ENCODE results near the gene TBC1D7. TPM values are rescaled to one million over a fixed set of nuclear protein-coding genes. Genes with fewer than 3 reads are reported as not detected.

Gene TBC1D7
- total RNA-seq, 4 donors from 2014 or later = 5.7 to 14.9 (median 6.6) TPM

DNA sequence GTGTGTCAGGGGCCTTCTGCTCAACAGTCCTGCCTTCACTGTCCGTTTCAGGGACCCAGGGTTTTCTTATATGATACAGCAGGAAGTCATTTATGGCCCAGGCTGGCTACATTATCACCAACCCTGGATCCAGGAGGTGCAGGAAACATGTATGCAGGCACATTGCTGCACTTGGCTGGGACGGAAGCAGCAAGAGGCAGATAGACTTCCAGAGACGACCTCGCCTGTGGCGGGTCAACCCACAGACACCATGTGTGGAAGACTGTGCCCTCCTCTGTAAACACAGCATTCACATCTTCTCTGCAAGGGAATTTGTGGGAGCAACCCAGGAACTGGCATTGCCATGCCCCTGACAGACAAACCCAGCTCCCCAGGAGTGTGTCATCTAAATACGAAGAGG lies 43.7 kb downstream of the TBC1D7 start:
- no peaks in the 10 kb centered on the region for H3K4me1 ChIP-seq

DNA sequence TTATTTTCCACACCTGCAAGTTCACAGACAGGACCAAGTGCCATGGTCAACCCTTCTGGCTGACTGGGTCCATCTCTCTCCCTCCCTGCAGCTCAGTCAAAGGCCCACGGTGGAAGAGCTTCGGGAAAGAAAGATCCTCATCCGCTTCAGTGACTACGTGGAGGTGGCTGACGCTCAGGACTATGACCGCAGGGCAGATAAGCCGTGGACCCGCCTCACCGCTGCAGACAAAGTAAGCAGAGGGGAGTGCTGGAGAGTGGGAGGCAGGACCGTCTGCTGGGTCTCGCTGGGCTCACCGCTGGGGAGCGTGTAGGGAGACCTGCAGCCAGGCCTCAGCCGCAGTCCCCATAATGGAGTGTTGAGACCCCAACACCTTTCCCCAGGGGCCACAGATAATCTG lies 45.0 kb downstream of the TBC1D7 start:
- Histone ChIP-seq H3K9me3 (peaks cover 0 to 7% (median 3%) of the 10 kb centered on the region in 3 donors), H3K4me1 (no peaks in the 10 kb centered on the region), H3K36me3 (no peaks in the 10 kb centered on the region), H3K27me3 (no peaks in the 10 kb centered on the region), H3K4me3 (no peak overlapping the region), H3K27ac (no peak overlapping the region)
- no peak for TF ChIP-seq POLR2A (IDR thresholded peaks at IDR 0.05)
- TF ChIP-seq, protein P1, sequence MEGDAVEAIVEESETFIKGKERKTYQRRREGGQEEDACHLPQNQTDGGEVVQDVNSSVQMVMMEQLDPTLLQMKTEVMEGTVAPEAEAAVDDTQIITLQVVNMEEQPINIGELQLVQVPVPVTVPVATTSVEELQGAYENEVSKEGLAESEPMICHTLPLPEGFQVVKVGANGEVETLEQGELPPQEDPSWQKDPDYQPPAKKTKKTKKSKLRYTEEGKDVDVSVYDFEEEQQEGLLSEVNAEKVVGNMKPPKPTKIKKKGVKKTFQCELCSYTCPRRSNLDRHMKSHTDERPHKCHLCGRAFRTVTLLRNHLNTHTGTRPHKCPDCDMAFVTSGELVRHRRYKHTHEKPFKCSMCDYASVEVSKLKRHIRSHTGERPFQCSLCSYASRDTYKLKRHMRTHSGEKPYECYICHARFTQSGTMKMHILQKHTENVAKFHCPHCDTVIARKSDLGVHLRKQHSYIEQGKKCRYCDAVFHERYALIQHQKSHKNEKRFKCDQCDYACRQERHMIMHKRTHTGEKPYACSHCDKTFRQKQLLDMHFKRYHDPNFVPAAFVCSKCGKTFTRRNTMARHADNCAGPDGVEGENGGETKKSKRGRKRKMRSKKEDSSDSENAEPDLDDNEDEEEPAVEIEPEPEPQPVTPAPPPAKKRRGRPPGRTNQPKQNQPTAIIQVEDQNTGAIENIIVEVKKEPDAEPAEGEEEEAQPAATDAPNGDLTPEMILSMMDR (IDR thresholded peaks at IDR 0.05 in 4 of 5, conservative IDR thresholded peaks at IDR 0.05 in 1 of 5) = no peak
- intact Hi-C loops (cut with DNase I; ENCODE audit: low total_unique reads) (no loop called here), in situ Hi-C loops (cut with MboI; ENCODE audit: low sequenced_read_pairs in 4 of 4) (no loop called here)
- DNase-seq (no peak), ATAC-seq (no peak)

More for the DNA sequence above, 43.7 kb downstream of the TBC1D7 start:
- Histone ChIP-seq H3K4me3 (no peak overlapping the region), H3K9me3 (peaks cover 0 to 7% (median 3%) of the 10 kb centered on the region in 3 donors), H3K27me3 (no peaks in the 10 kb centered on the region), H3K27ac (no peak overlapping the region), H3K36me3 (no peaks in the 10 kb centered on the region)
- ATAC-seq (no peak), DNase-seq (no peak)
- no peak for TF ChIP-seq POLR2A (IDR thresholded peaks at IDR 0.05)
- TF ChIP-seq, protein P1 (IDR thresholded peaks at IDR 0.05 in 4 of 5, conservative IDR thresholded peaks at IDR 0.05 in 1 of 5) = no peak
- in situ Hi-C loops (cut with MboI; ENCODE audit: low sequenced_read_pairs in 4 of 4) = no loop called here
- intact Hi-C loops (cut with DNase I; ENCODE audit: low total_unique reads) = no loop called here

GRCh38 chr6:13282393-13283069 lies 45.8 kb downstream of the TBC1D7 start:
- in situ Hi-C loops (cut with MboI; ENCODE audit: low sequenced_read_pairs in 4 of 4) = no loop called here
- intact Hi-C loops (cut with DNase I; ENCODE audit: low total_unique reads) = no loop called here
- H3K27me3 ChIP-seq = no peaks in the 10 kb centered on the region
- H3K9me3 ChIP-seq = peaks cover 0 to 4% (median 3%) of the 10 kb centered on the region in 3 donors
- ATAC-seq (no peak), DNase-seq (no peak)
- H3K36me3 ChIP-seq = no peaks in the 10 kb centered on the region
- H3K4me1 ChIP-seq = no peaks in the 10 kb centered on the region
- no peak overlapping the region for H3K27ac ChIP-seq
- no peak overlapping the region for H3K4me3 ChIP-seq
- no peak for TF ChIP-seq POLR2A (IDR thresholded peaks at IDR 0.05)
- TF ChIP-seq, protein P1 (IDR thresholded peaks at IDR 0.05 in 4 of 5, conservative IDR thresholded peaks at IDR 0.05 in 1 of 5) = no peak

GRCh38 chr6:13281686-13282085 lies 46.7 kb downstream of the TBC1D7 start:
- H3K9me3 ChIP-seq = no peaks in the 10 kb centered on the region
- no peak for ATAC-seq

More at GRCh38 chr6:13281686-13282085, 46.7 kb downstream of the TBC1D7 start:
- no peaks in the 10 kb centered on the region for H3K27me3 ChIP-seq
- no peak overlapping the region for H3K4me3 ChIP-seq
- no peaks in the 10 kb centered on the region for H3K36me3 ChIP-seq
- intact Hi-C loops (cut with DNase I; ENCODE audit: low total_unique reads) (no loop called here), in situ Hi-C loops (cut with MboI; ENCODE audit: low sequenced_read_pairs in 4 of 4) (no loop called here)
- DNase-seq = no peak
- H3K27ac ChIP-seq = no peak overlapping the region
- no peaks in the 10 kb centered on the region for H3K4me1 ChIP-seq
- TF ChIP-seq, protein P1 (IDR thresholded peaks at IDR 0.05 in 4 of 5, conservative IDR thresholded peaks at IDR 0.05 in 1 of 5) = no peak
- TF ChIP-seq POLR2A (IDR thresholded peaks at IDR 0.05) = no peak
